IMR-90 (cell line): ENCODE data around the gene OTOA. TPM values are rescaled to one million over a fixed set of nuclear protein-coding genes. Genes with fewer than 3 reads are reported as not detected.

Experiments
- ATAC-seq: fragments of 200-7000 bp; cut with Tn5 transposase; 2 replicates; pipeline ENCODE4 v1.9.1; 2020; ENCODE audit warnings: low read depth, mild to moderate bottlenecking, moderate library complexity
- BruUV-seq: library from RNA; stranded (reverse); fragments of 400-500 nt; replicated peaks from 2 replicates; lab custom pipeline; 2021; lab: Mats Ljungman, UMichigan
- CTCF ChIA-PET: fragments of 300-600 bp; formaldehyde crosslinking; extraction: SDS; loops from one replicate; lab custom pipeline; 2021; ENCODE audit warnings: antibody characterized with exemption; lab: Yijun Ruan, JAX
- POLR2A ChIA-PET: fragments of 300-600 bp; sonication (Branson Sonifier 250); formaldehyde crosslinking; loops from one replicate; lab custom pipeline; 2022; ENCODE audit warnings: antibody characterized with exemption; ENCODE audit not compliant: unreplicated experiment; lab: Charles Lee
- DNase-seq: peaks from one replicate; pipeline ENCODE4 v3.0.0; 2013
- H2AFZ ChIP-seq: replicated peaks from 2 replicates; pipeline ENCODE3; 2013; ENCODE audit warnings: low read length, mild to moderate bottlenecking; ENCODE audit not compliant: poor library complexity
- H2AK5ac ChIP-seq: 2 replicates; pipeline ENCODE4 v1.6.1; 2013; ENCODE audit warnings: low read depth, low read length, inconsistent platforms
- H2AK9ac ChIP-seq: replicated peaks from 2 replicates; pipeline ENCODE3; 2013; ENCODE audit warnings: mild to moderate bottlenecking, low read depth, low read length, moderate library complexity; ENCODE audit not compliant: poor library complexity
- H2BK120ac ChIP-seq: 2 replicates; pipeline ENCODE4 v1.6.1; 2013; ENCODE audit warnings: low read depth, low read length, inconsistent platforms
- H2BK15ac ChIP-seq: 3 replicates; pipeline ENCODE4 v1.6.1; 2013; ENCODE audit warnings: low read depth, low read length, inconsistent platforms
- H2BK20ac ChIP-seq: 2 replicates; pipeline ENCODE4 v1.6.1; 2013; ENCODE audit warnings: low read depth, mild to moderate bottlenecking, inconsistent platforms, low read length, moderate library complexity
- H2BK5ac ChIP-seq: 2 replicates; pipeline ENCODE4 v1.6.1; 2013; ENCODE audit warnings: mild to moderate bottlenecking, low read depth, low read length, inconsistent platforms; ENCODE audit not compliant: poor library complexity, severe bottlenecking
- H3K14ac ChIP-seq: replicated peaks from 2 replicates; pipeline ENCODE4 v1.6.1; 2013; ENCODE audit warnings: low read depth, low read length, inconsistent platforms
- H3K18ac ChIP-seq: 2 replicates; pipeline ENCODE4 v1.6.1; 2013; ENCODE audit warnings: low read depth, low read length, control low read depth
- H3K23ac ChIP-seq: 2 replicates; pipeline ENCODE4 v1.6.1; 2013; ENCODE audit warnings: low read depth, low read length, inconsistent platforms
- H3K27ac ChIP-seq: 2 replicates; pipeline ENCODE4 v1.5.1; 2013; ENCODE audit warnings: mild to moderate bottlenecking, control low read depth, low read length; ENCODE audit not compliant: insufficient read depth
- H3K27me3 ChIP-seq: 2 replicates; pipeline ENCODE4 v1.6.1; 2013; ENCODE audit warnings: low read length; ENCODE audit not compliant: control insufficient read depth, insufficient read depth
- H3K36me3 ChIP-seq: 2 replicates; pipeline ENCODE4 v1.6.1; 2013; ENCODE audit warnings: low read length, mixed read lengths; ENCODE audit not compliant: control insufficient read depth, insufficient read depth
- H3K4ac ChIP-seq: 2 replicates; pipeline ENCODE4 v1.6.1; 2013; ENCODE audit warnings: low read depth, low read length, inconsistent platforms
- H3K4me1 ChIP-seq: 2 replicates; pipeline ENCODE4 v1.6.1; 2013; ENCODE audit warnings: low read length, mixed read lengths; ENCODE audit not compliant: control insufficient read depth, insufficient read depth
- H3K4me2 ChIP-seq: 2 replicates; pipeline ENCODE4 v1.6.1; 2013; ENCODE audit warnings: low read depth, mild to moderate bottlenecking, control low read depth, low read length, moderate library complexity
- H3K4me3 ChIP-seq: 2 replicates; pipeline ENCODE4 v1.5.1; 2013; ENCODE audit warnings: low read depth, mild to moderate bottlenecking, control low read depth, low read length, moderate library complexity; ENCODE audit not compliant: insufficient read depth
- H3K56ac ChIP-seq: 2 replicates; pipeline ENCODE4 v1.6.1; 2013; ENCODE audit warnings: low read length, inconsistent platforms; ENCODE audit not compliant: insufficient read depth; ENCODE audit errors: extremely low read depth
- H3K79me1 ChIP-seq, 2 experiments: 2 replicates each; pipeline ENCODE4 v1.6.1; 2013; ENCODE audit warnings: low read length in 2 of 2, inconsistent platforms in 1 of 2, low read depth in 1 of 2
- H3K9ac ChIP-seq: 2 replicates; pipeline ENCODE4 v1.6.1; 2013; ENCODE audit warnings: low read depth, low read length, control low read depth
- H3K9me1 ChIP-seq: 2 replicates; pipeline ENCODE4 v1.6.1; 2013; ENCODE audit warnings: low read length, inconsistent platforms; ENCODE audit not compliant: insufficient read depth
- H3K9me3 ChIP-seq: 2 replicates; pipeline ENCODE4 v1.6.1; 2013; ENCODE audit warnings: low read length; ENCODE audit not compliant: control insufficient read depth, insufficient read depth
- H4K20me1 ChIP-seq: 2 replicates; pipeline ENCODE4 v1.6.1; 2013; ENCODE audit warnings: low read length, inconsistent platforms; ENCODE audit not compliant: insufficient read depth
- H4K5ac ChIP-seq: 2 replicates; pipeline ENCODE4 v1.6.1; 2013; ENCODE audit warnings: mild to moderate bottlenecking, low read depth, low read length, control low read depth
- H4K8ac ChIP-seq, 2 experiments: 2 replicates each; pipeline ENCODE4 v1.6.1; 2013; ENCODE audit warnings: low read depth in 2 of 2, low read length in 2 of 2, control low read depth in 1 of 2, inconsistent platforms in 1 of 2
- H4K91ac ChIP-seq: 2 replicates; pipeline ENCODE4 v1.6.1; 2013; ENCODE audit warnings: low read depth, low read length, inconsistent platforms; ENCODE audit not compliant: insufficient read depth
- BHLHE40 ChIP-seq: fragments of 150-350 bp; IDR thresholded peaks from 2 replicates; pipeline ENCODE4 v1.6.1; 2016; ENCODE audit warnings: mild to moderate bottlenecking, low read depth, low read length
- MAFK ChIP-seq: IDR thresholded peaks from 2 replicates; pipeline ENCODE4 v1.6.1; 2012; ENCODE audit warnings: low read depth, low read length, improper control_type of control experiment
- RFX5 ChIP-seq: IDR thresholded peaks from 2 replicates; pipeline ENCODE4 v1.8.0; 2012; ENCODE audit warnings: low read depth, mild to moderate bottlenecking, low read length, moderate library complexity
- WGBS, 2 experiments: methylation state at CpG; one replicate each; pipeline versions ENCODE4 v1.1.5 to v1.1.7; 2013; ENCODE audit warnings: missing lambda C conversion rate in 2 of 2; ENCODE audit not compliant: insufficient read length in 1 of 2; ENCODE audit errors: extremely low coverage in 2 of 2; 5-methylcytosine and 5-hydroxymethylcytosine counted together
- dilution Hi-C: fragments of 300-500 bp; cut with HindIII; formaldehyde crosslinking; loops from one replicate; pipeline ENCODE4 v1.14.3; 2018; ENCODE audit warnings: low sequenced_read_pairs; ENCODE audit not compliant: unreplicated experiment
- in situ Hi-C: fragments of 300-500 bp; cut with MboI; formaldehyde crosslinking; loops from 3 replicates; pipeline ENCODE4 v1.14.3; 2019; ENCODE audit warnings: low sequenced_read_pairs, inconsistent platforms, mixed read lengths
- intact Hi-C: fragments of 100-400 bp; cut with micrococcal nuclease; formaldehyde crosslinking; loops from 2 replicates; pipeline ENCODE4 v1.10.0; 2022
- polyA plus RNA-seq, 3 experiments: library from polyadenylated mRNA; depleted of rRNA; stranded (reverse); fragments of >200 nt; gene quantifications; 2 replicates each; pipeline ENCODE4 v1.2.3, GENCODE V29; 2012; ENCODE audit warnings: low replicate concordance in 1 of 3
- total RNA-seq: library from RNA; depleted of rRNA; stranded (reverse); fragments of >200 nt; gene quantifications from 2 replicates; pipeline ENCODE4 v1.2.3, GENCODE V29; 2012

OTOA gene
- total and polyA plus RNA-seq, 2 of the 4 experiments (the other 2 are of a cell fraction) = 0.02 TPM; not detected in 1

GRCh38 chr16:21628772-21629171 lies 35.0 kb upstream of the OTOA start:
- Histone ChIP-seq H4K20me1 (no peaks in the 10 kb centered on the region), H2BK20ac (no peak overlapping the region), H4K91ac (no peak overlapping the region), H3K9ac (no peak overlapping the region), H2BK5ac (no peak overlapping the region), H3K14ac (no peak overlapping the region), H2AK5ac (no peak overlapping the region), H3K36me3 (peaks cover 11% of the 10 kb centered on the region), H3K4me3 (no peak overlapping the region), H2BK120ac (no peak overlapping the region), H3K56ac (no peak overlapping the region), H3K4me2 (no peak overlapping the region), H4K8ac (no peak overlapping the region), H3K27me3 (no peaks in the 10 kb centered on the region), H3K79me1 (peaks cover 14 to 43% of the 10 kb centered on the region in 2 experiments), H4K5ac (no peak overlapping the region), H2AK9ac (no peak overlapping the region), H2BK15ac (no peak overlapping the region), H3K4me1 (peaks cover 4% of the 10 kb centered on the region; the same call in 1 of the 2 replicates), H3K9me1 (no peaks in the 10 kb centered on the region), H3K23ac (no peak overlapping the region), H3K18ac (no peak overlapping the region), H2AFZ (no peak overlapping the region), H3K4ac (no peak overlapping the region), H3K27ac (no peak overlapping the region), H3K9me3 (no peaks in the 10 kb centered on the region)
- in situ Hi-C loops (no loop called here), dilution Hi-C loops (no loop called here), intact Hi-C loops (no loop called here)
- ChIA-PET CTCF (interaction anchor here (0.6 kb wide), 1 partner anchor 21 kb away, joined by 4 read pairs; no protein-coding TSS in a partner anchor), POLR2A (no interaction called here)
- TF ChIP-seq BHLHE40 = peak; percentile 77
- TF ChIP-seq RFX5 = no peak
- TF ChIP-seq MAFK = no peak
- 67% methylated on average over 3 of the region's 5 CpGs; no CpG with 5 or more reads in 1 of the 2 experiments for WGBS, 2 experiments
- ATAC-seq (no peak), DNase-seq (peak; percentile 32)
- BruUV-seq = no TSS peak
